Measurements from ENCODE around the gene TANC1.
"Not testable (repeated sequence)": the region's sequence is repeated elsewhere in the genome, so short reads cannot be mapped to it uniquely, and the experiment has no call there.

Gene TANC1

DNA sequence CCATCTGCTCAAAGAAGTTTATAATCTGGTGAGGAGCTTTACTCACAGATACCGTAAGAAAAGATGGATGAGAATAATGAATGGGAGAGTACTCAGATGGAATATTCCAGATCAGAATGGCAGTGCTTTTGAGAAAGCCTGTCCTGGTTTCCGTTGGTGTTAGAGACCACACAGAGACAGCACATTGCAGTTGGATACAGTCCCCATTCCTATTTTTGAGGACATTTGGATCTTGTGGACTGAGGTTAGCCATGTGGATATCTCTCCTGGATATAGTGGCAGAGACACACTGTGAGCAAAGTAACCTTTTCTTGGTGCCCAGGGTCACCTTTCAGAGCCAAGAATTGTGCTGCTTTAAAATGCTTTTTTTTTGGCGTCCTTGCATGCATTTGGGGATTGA lies 63.7 kb downstream of the TANC1 start:
- no peak for FAIRE-seq

DNA sequence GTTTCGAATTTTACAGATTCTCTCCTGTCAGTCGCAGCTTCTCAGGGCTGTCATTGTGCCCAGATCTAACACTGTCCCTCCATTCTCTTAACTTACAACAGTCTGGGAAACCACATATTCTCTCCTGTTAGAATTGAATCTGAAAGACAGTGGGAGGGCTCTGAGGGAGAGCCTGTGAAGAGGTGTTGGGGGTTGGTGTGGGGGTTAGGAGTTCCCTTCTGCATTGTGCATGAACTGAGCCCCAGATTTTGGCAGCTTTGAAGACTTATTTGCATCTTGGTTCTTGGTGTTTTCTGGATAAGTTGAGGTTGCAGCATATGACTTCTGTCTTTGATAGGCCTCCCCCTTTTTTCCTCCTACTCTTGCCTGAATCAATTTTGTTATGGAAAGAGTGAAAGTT lies 64.1 kb downstream of the TANC1 start:
- FAIRE-seq, result no peak

DNA sequence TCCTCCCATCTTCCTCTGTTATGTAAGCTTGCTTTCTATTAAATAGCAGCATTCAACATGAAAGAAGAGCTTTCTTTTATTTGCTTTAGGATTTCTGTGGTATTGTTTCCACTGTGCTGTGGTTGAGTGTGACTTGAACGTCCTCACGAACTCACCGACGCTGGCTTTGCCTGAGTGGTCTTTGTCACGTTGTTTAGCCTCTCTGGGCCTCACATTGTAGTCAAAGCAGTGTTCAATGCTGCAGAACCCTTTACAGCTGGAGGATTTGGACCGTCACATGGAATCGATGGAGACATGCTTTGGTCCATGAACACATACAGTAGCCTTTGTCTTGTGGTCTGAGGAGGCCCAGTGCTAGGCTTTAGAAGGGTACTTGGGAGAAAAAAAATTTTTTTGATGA lies 66.3 kb downstream of the TANC1 start:
- no peak for FAIRE-seq

DNA sequence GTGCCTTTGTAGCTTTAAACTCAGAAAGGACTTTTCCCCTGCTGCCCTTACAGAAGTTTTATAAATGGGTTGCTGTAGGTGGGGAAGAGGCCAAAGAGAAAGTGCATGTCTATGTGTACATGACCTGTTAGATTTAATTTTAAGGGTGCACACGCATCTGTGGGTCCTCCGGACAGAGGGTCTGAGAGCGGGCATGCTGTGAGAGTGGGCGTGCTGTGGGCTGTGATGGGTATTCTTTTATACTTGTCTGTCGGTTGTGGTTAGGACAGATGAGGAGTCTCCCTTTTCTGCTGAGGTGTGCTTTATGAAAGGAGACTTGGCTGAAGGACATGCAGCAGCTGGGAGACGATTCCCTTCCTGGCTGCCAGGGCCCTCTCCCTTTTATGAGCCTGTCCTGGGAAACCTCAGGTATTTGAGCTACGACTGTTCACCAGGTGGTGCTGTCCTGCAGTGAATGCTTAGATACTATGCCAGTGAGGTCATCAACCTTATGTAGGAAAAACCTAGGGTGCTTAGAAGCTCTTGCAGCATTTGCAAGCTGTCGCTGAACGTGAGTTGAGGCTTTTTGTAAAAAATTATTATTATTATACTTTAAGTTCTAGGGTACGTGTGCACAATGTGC lies 67.5 kb downstream of the TANC1 start:
- no peak for FAIRE-seq

DNA sequence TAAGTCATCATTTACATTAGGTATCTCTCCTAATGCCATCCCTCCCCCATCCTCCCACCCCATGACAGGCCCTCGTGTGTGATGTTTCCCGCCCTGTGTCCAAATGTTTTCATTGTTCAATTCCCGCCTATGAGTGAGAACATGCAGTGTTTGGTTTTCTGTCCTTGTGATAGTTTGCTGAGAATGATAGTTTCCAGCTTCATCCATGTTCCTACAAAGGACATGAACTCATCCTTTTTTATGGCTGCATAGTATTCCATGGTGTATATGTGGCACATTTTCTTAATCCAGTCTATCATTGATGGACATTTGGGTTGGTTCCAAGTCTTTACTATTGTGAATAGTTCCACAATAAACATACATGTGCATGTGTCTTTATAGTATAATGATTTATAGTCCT lies 68.0 kb downstream of the TANC1 start:
- not testable (repeated sequence) for FAIRE-seq

- not testable (repeated sequence) for FAIRE-seq
These were observed 72.9 kb downstream of the TANC1 start for GRCh38 chr2:159041328-159041727.

- FAIRE-seq, result no peak
These were observed 73.8 kb downstream of the TANC1 start for GRCh38 chr2:159042115-159042850.

- no peak for FAIRE-seq
These were observed 75.3 kb downstream of the TANC1 start for GRCh38 chr2:159043710-159044109.

- no peak for FAIRE-seq
These were observed 76.4 kb downstream of the TANC1 start for GRCh38 chr2:159044804-159045286.

- FAIRE-seq, result no peak
These were observed 77.4 kb downstream of the TANC1 start for GRCh38 chr2:159045545-159046454.

GRCh38 chr2:159046966-159047365 lies 78.5 kb downstream of the TANC1 start:
- FAIRE-seq, result no peak

- FAIRE-seq, result no peak
These were observed 82.0 kb downstream of the TANC1 start for GRCh38 chr2:159050426-159050825.

DNA sequence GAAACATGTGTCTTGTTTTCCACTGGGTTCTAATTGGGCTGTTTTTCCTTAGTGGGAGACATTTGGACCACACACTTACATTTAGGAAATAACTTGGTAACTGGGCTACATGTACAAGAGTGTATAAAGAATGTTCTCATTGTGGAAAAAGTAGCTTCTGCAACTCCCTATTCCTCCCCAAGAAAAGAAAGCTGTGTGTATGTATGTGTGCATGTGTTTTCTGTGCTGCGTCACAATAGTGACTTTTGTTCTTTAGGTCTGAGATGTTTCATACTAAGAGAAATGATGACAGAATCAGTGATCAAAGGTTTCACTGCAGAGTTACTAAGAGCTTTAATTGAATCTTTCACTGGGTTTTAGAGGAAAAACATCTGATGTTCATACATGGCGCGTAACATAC lies 82.7 kb downstream of the TANC1 start:
- no peak for FAIRE-seq

DNA sequence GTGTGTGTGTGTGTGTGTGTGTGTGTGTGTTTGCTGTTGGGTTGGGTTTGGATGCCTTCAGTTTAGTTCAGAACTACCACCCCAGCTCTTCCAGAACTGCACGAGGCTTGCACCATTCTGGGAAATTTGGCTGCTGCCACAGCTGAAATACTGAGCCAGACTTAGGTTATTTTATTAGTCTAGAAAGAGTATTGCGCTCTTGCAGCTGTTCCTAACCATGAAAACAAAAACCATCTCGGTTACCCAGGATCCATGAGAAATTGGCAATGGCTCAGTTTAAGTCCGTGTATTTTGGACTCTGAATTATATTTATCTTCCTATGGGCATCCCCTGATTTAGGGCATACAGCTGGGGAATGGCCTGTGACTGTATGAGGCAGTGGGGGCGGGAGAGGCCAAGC lies 83.2 kb downstream of the TANC1 start:
- FAIRE-seq, result no peak

DNA sequence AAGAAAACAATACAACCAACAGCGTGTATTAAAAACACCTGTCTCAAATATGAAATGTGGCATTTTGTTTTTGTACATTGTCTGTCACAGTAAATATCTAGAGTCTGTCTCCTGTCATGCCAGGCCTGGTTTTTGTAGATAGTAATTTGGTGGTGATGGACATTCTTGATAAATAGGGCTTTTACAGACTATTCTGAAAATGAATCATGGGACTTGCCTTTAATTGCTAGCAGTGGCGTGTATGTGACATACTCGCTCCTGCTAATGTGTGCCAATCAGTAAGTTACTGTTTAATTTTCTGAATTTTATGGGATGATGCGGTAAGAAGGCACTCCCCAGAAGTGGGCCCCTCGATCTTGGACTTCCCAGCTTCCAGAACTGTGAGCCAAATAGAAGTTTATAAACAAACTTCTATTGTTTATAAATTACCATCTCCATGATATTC lies 83.7 kb downstream of the TANC1 start:
- no peak for FAIRE-seq

DNA sequence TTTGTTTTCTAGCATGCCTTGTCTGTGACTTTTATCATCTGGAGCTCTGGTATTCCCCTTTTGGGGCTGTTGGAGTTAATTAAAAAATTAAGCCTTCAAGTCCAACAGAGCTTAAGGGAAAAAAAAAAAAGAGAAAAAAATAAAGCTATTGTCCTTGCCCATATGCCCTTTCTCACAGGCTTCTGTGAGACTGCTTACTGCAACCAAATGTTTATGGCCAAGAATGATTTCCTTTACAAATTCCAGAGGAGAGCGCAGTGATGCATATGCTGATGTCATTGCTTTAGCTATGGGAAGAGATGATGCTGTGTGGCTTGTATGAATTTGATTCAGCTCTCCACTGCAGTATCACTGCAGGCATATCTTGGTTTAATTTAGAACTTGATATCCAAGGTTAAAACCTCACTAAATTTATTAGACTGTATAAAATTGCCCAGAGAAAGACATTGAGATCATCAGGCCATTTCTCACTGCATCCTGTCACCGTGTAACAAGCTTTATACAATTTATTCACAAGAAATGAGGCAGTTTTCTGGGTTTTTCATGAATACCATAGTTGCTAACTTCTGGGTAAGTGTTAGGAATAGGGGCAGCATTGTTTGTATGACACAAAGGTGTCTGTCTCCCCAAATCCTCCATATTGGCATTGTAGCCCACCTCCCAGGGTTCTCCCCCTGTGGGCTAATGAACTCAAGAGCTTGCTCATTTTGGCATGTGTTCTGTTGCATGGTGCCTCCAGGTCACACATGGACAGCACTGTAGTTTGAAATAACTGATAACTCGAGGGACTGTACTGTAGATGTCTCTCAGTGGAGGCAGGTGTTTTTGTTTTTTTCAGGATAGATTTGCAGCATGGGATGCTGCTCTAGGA lies 85.0 kb downstream of the TANC1 start:
- no peak for FAIRE-seq

GRCh38 chr2:159054032-159054334 lies 85.5 kb downstream of the TANC1 start:
- no peak for FAIRE-seq

DNA sequence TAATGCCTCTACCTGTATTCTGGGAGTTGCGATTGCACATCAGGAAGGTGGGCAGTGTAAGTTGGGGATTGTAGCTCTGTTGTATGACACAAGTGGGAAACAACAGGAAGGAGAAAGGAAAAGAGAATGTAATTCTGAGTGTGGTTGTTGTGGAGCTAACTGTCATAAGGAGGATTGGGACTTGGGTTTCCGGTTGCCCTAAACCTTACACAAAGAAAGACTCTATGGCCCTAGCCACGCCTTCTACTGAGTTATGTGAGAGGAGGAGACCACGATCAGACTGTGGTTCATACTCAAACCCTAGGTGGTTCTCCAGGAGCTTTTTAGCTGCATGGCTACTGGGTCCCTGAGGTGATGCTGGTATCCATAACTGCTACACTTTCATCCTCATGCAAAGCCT lies 86.5 kb downstream of the TANC1 start:
- FAIRE-seq, result no peak

DNA sequence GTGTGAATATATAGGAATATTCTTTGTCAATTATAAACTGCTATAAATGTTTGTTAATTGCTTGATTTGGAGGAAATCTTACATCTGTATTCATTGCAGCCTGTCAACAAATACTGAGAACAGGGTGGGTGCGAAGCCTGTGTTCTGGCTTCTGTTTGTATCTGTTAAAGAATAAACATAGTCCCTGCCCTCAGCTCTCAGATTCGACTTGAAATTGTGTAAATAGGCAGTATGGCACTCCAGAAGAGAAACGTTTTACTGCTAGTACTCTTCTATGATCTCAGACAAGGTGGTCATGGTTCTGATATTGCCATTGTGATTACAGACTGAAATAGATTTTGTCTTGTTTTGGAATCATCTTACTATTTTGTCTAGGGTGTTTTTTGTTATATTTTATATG lies 92.1 kb downstream of the TANC1 start:
- no peak for FAIRE-seq

DNA sequence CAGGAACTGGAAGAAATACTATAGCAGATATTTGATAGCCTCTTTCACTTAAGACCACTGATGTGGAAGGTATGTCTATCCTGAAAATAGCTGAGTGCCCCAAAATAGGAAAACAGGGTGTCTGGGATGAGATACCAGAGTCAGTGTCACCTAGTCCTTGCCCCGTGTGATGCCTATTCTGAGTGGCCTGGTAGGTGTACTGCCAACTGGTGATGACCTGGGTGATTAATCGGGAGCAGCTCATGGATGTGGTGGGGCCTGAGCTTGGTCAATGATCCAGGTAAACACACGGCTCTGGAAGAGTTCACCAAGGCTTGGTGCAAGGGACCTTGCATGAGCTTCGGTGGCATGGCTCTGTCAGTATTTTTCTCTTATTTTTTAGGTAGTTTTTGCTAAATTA lies 95.2 kb downstream of the TANC1 start:
- FAIRE-seq, result no peak

- no peak for FAIRE-seq
These were observed 96.2 kb downstream of the TANC1 start for GRCh38 chr2:159064446-159065301.

DNA sequence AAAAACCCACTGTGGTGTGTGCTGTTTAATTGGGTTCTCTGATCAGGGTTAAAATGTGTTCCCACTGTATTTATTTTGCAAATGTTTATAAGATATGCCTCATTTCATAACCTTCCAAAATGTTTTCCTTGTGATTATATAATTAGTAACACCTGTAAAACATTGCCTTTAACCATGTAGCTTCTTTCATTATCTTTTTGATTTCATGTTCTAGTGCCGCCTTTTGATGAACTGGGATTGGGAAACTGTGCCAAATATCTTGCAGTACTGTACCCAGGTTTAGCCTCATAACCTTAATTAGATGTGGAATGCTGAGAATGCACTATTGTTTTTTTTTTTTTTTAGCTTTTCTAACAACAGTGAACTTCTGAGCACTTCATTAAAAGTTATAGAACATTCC lies 96.9 kb downstream of the TANC1 start:
- FAIRE-seq, result no peak

All from colon (tissue), 2 donors.